B cell (primary cell): ENCODE data around the gene OR8I2.

ENCODE experiments used
- CTCF ChIP-seq: fragments of 200-600 bp; IDR thresholded peaks from one replicate; pipeline ENCODE4 v1.8.0; 2022; ENCODE audit warnings: antibody characterized with exemption, mild to moderate bottlenecking
- EZH2 ChIP-seq: IDR thresholded peaks from 2 replicates; pipeline ENCODE4 v1.6.1; 2012; ENCODE audit warnings: borderline replicate concordance, low read depth, mild to moderate bottlenecking, moderate library complexity, low read length; ENCODE audit not compliant: insufficient read depth, poor library complexity, severe bottlenecking

GRCh38 chr11:56049487-56049886, 43.6 kb upstream of the OR8I2 start:
- TF ChIP-seq CTCF (no peak), EZH2 (no peak)
